Stomach (tissue), 9 donors: ENCODE data around the gene SMYD3. TPM values are rescaled to one million over a fixed set of nuclear protein-coding genes. Genes with fewer than 3 reads are reported as not detected.

ENCODE experiments used
- DNase-seq, 2 donors: peaks; one replicate each; pipeline versions ENCODE4 v3.0.0 to v3.0.0-alpha.2; 2013 to 2019
- H3K27ac ChIP-seq, 5 donors: fragments of 200-600 bp in 4 of 5; sonication (generic) in 4 of 5; one replicate each; pipeline ENCODE4 v1.5.1; 2013 to 2019; ENCODE audit warnings: mild to moderate bottlenecking in 1 of 5, moderate library complexity in 1 of 5
- H3K27me3 ChIP-seq, 3 donors: fragments of 200-600 bp; sonication (generic); one replicate each; pipeline ENCODE4 v1.5.1; 2017 to 2019; ENCODE audit warnings: mixed run types in 1 of 3
- H3K36me3 ChIP-seq, 4 donors: fragments of 200-600 bp; sonication (generic); 1 replicate in 3 of 4; 2 replicates in 1 of 4; pipeline ENCODE4 v1.5.1; 2016 to 2019
- H3K4me1 ChIP-seq, 4 donors: fragments of 200-600 bp; sonication (generic); one replicate each; pipeline ENCODE4 v1.5.1; 2016 to 2019
- H3K4me3 ChIP-seq, 4 donors: fragments of 200-600 bp; sonication (generic) in 3 of 4; one replicate each; pipeline ENCODE4 v1.5.1; 2016 to 2019; ENCODE audit warnings: mild to moderate bottlenecking in 1 of 4
- H3K9me3 ChIP-seq, 4 donors: fragments of 200-600 bp; sonication (generic); one replicate each; pipeline ENCODE4 v1.5.1; 2016 to 2019
- EP300 ChIP-seq: sonication (generic); formaldehyde crosslinking; IDR thresholded peaks from one replicate; pipeline ENCODE4 v1.6.1; 2017; ENCODE audit warnings: antibody characterized with exemption
- POLR2A ChIP-seq, 4 donors: fragments of 450-650 bp; IDR thresholded peaks; one replicate each; pipeline ENCODE4 v1.6.1; 2016; ENCODE audit warnings: antibody characterized with exemption in 4 of 4, control low read depth in 2 of 4, mild to moderate bottlenecking in 1 of 4, moderate library complexity in 1 of 4
- POLR2AphosphoS5 ChIP-seq, 3 donors: sonication (generic); formaldehyde crosslinking; IDR thresholded peaks; one replicate each; pipeline ENCODE4 v1.6.1; 2016; ENCODE audit warnings: antibody characterized with exemption in 3 of 3
- WGBS, 5 donors: extraction: QIAGEN DNeasy Blood & Tissue Kit in 3 of 5; methylation state at CpG; one replicate each; pipeline versions ENCODE4 v1.1.5 to v1.1.7; 2013 to 2018; 5-methylcytosine and 5-hydroxymethylcytosine counted together
- intact Hi-C: fragments of 100-400 bp; cut with DNase I; formaldehyde crosslinking; loops from one replicate; pipeline ENCODE4 v1.15.1; 2023; ENCODE audit warnings: low total_unique reads
- polyA plus RNA-seq, 3 donors: library from polyadenylated mRNA; stranded (reverse); fragments of 200-250 nt; gene quantifications; one replicate each; pipeline ENCODE4 v1.2.3, GENCODE V29; 2013
- total RNA-seq, 5 donors: library from RNA; depleted of rRNA; stranded (reverse); fragments of >200 nt; gene quantifications; one replicate each; pipeline versions ENCODE4 v1.1.0 to v1.2.3, GENCODE V29; 2014 to 2016
- TF ChIP-seq, protein P1 (sequence below), 7 experiments: fragments of 450-650 bp in 4 of 7; fragments of 200-600 bp in 3 of 7; sonication (generic) in 3 of 7; IDR thresholded peaks; one replicate each; pipeline ENCODE4 v1.5.1; 2016 to 2019; ENCODE audit warnings: antibody characterized with exemption in 7 of 7, control low read depth in 2 of 7, mild to moderate bottlenecking in 1 of 7
- donor health status: healthy with polysubstance abuse.
- donor health status: Bipolar disorder and iron deficiency.
- donor health status: healthy.

SMYD3 gene
- total and polyA plus RNA-seq, 8 donors, result 6.4 to 196 (median 27.8) TPM

DNA sequence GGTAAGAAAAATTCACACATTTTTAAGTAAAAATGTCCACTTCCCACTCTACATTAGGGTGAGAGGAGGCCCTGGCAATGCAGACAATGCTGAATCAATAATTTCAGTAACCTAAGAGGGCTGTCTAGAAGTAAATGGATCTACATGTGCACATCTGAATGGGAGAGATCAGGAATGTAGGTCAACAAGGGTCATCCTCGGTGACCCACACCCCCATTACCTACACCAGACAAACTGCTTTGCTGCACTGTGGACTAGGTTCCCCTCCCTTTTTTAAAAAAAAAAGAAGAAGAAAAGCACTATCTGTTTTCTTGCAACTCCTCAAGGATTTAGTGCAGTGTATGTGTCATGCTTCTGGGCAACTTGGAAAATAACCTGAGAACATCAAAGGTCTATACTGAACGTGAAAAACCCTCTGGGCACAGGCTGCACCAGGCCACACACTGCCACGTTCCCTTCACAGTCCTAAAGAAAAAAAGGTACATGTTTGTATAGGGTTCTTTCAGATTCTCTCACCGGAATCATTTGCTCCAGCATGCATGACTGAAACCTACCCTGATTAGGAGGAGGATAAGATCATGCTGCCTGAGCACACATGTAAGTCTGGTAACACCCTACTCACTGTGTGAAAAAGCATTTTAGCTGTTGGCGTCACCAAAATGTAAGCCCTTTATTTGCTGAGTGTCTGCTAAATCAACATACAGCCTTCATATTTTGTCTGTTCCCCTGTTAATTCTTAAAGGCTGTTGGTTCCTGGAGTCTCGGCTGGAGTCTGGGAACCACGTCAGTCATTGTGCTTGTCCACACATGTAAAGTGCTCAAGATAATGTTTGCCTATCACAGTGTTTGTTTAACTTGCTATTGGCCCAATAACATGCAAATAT, 341.0 kb downstream of the SMYD3 start:
- Histone ChIP-seq H3K4me3 (no peak overlapping the region), H3K36me3 (no peaks in the 10 kb centered on the region), H3K27me3 (no peaks in the 10 kb centered on the region), H3K27ac (peak overlapping the region in 1 of 5 donors; percentile 36), H3K4me1 (peaks cover 0 to 11% (median 0%) of the 10 kb centered on the region in 4 donors), H3K9me3 (no peaks in the 10 kb centered on the region)
- intact Hi-C loops, result no loop called here
- WGBS, 5 donors, result 37 to 67% (median 51%) methylated on average over 7 of the region's 7 CpGs
- no peak for TF ChIP-seq POLR2A (IDR thresholded peaks at IDR 0.05)
- TF ChIP-seq, protein P1, sequence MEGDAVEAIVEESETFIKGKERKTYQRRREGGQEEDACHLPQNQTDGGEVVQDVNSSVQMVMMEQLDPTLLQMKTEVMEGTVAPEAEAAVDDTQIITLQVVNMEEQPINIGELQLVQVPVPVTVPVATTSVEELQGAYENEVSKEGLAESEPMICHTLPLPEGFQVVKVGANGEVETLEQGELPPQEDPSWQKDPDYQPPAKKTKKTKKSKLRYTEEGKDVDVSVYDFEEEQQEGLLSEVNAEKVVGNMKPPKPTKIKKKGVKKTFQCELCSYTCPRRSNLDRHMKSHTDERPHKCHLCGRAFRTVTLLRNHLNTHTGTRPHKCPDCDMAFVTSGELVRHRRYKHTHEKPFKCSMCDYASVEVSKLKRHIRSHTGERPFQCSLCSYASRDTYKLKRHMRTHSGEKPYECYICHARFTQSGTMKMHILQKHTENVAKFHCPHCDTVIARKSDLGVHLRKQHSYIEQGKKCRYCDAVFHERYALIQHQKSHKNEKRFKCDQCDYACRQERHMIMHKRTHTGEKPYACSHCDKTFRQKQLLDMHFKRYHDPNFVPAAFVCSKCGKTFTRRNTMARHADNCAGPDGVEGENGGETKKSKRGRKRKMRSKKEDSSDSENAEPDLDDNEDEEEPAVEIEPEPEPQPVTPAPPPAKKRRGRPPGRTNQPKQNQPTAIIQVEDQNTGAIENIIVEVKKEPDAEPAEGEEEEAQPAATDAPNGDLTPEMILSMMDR (IDR thresholded peaks at IDR 0.05), result no peak
- TF ChIP-seq EP300, result no peak
- TF ChIP-seq POLR2AphosphoS5 (IDR thresholded peaks at IDR 0.05), result no peak
- peak in 1 of 2 donors; percentile 62 for DNase-seq

DNA sequence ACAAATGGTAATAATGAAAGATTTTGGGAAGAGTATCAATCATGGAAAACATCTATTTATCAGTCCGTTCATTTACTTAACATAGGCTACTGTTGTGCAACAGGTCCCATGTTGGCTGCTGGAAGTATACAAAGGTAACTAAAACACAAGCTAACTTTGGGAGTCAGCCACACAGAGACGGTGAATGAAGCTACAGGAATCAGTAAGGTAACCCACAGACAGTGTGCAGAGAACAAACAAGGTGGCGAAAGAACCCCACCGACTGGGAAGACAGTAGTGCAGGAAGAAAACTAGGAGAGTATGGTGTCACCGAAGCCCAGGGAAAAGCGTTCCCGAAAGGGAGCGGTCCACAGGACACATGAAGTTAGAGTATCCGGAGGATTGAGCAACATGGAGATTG, 342.3 kb downstream of the SMYD3 start:
- no peak for DNase-seq
- Histone ChIP-seq H3K27ac (no peak overlapping the region), H3K4me1 (peaks cover 0 to 13% (median 0%) of the 10 kb centered on the region in 4 donors), H3K4me3 (no peak overlapping the region), H3K27me3 (no peaks in the 10 kb centered on the region), H3K9me3 (no peaks in the 10 kb centered on the region), H3K36me3 (no peaks in the 10 kb centered on the region)
- TF ChIP-seq, protein P1 (IDR thresholded peaks at IDR 0.05), result no peak
- TF ChIP-seq POLR2AphosphoS5 (IDR thresholded peaks at IDR 0.05), result no peak
- intact Hi-C loops, result no loop called here
- WGBS, 5 donors, result 91 to 96% (median 96%) methylated on average over 9 of the region's 9 CpGs

DNA sequence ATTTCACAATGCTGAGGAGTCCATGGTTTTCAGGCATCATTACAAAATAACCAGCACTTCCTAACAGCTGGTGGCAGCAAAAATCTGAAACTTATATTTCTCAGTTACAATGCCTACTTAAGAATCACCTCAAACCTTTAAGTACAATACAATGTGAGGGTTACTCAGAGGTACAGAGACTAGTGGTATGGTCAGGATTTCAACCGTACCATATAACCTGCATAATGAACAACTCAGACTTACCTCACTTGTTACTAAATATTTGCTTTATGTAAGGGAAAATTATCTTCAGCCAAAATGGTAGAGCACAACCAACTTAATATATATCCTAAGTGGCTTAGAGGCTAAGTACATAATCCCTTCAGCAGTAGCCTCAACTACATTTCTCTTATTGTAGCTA, 344.5 kb downstream of the SMYD3 start:
- intact Hi-C loops, result no loop called here
- no peaks in the 10 kb centered on the region for H3K9me3 ChIP-seq
- H3K36me3 ChIP-seq, result no peaks in the 10 kb centered on the region
- H3K4me3 ChIP-seq, result no peak overlapping the region
- H3K4me1 ChIP-seq, result peaks cover 0 to 13% (median 0%) of the 10 kb centered on the region in 4 donors
- WGBS, 5 donors, result 84 to 100% (median 97%) methylated on average over 1 of the region's 1 CpG
- no peak for DNase-seq
- H3K27me3 ChIP-seq, result no peaks in the 10 kb centered on the region
- TF ChIP-seq POLR2AphosphoS5 (IDR thresholded peaks at IDR 0.05) (no peak), POLR2A (IDR thresholded peaks at IDR 0.05) (no peak), EP300 (no peak)
- TF ChIP-seq, protein P1 (IDR thresholded peaks at IDR 0.05), result no peak
- H3K27ac ChIP-seq, result no peak overlapping the region

DNA sequence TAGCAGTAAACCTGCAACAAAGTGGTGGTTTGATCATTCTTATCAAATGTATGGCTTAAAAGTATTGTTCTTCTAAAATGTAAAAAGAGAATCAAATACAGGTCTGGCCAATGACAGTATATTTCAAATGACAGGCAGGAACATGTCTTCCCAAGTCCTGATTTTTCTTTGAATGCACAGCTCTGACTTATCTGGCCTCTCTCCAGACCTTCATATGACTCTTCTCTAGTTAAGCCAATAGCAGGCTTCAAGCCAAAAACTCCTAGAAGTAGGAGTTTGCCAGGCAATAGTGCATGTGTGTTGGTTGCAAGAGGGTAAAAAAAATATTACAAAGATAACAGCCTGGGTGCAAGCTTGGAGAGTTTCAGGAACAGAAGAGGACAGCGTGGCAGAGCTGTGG, 345.5 kb downstream of the SMYD3 start:
- Histone ChIP-seq H3K36me3 (no peaks in the 10 kb centered on the region), H3K4me3 (no peak overlapping the region), H3K27ac (no peak overlapping the region), H3K4me1 (peaks cover 0 to 13% (median 0%) of the 10 kb centered on the region in 4 donors), H3K9me3 (no peaks in the 10 kb centered on the region), H3K27me3 (no peaks in the 10 kb centered on the region)
- TF ChIP-seq POLR2AphosphoS5 (IDR thresholded peaks at IDR 0.05) (no peak), EP300 (no peak), POLR2A (IDR thresholded peaks at IDR 0.05) (no peak)
- TF ChIP-seq, protein P1 (IDR thresholded peaks at IDR 0.05), result no peak
- intact Hi-C loops, result no loop called here
- peak in 1 of 2 donors; percentile 21 for DNase-seq
- 39 to 68% (median 62%) methylated on average over 1 of the region's 1 CpG for WGBS, 5 donors
